Measurements from ENCODE around the gene FAM98B. TPM values are rescaled to one million over a fixed set of nuclear protein-coding genes. Genes with fewer than 3 reads are reported as not detected.

FAM98B gene
- total and polyA plus RNA-seq, 2 of the 13 experiments (the other 11 are each of a cell fraction or from before 2014, with no cell fraction given), result 3.7 to 4.7 TPM

- ATAC-seq (no peak), FAIRE-seq (no peak), DNase-seq (ENCODE audit: low spot score) (no peak)
- ChIA-PET CTCF (ENCODE audit: low intra/inter-chr PET ratio, low total read pairs) (no interaction called here), POLR2A (no interaction called here)
- H3K4me2 ChIP-seq (ENCODE audit: low read depth, low read length), result no peak overlapping the region
- 14% methylated on average over 8 of the region's 8 CpGs for WGBS (ENCODE audit: low lambda C conversion rate)
- in situ Hi-C loops (cut with HindIII; ENCODE audit: extremely low pct_ligation_motif_present, low pct_unique_long_range_greater_than_20kb) (no loop called here), intact Hi-C loops (cut with micrococcal nuclease; ENCODE audit: unreplicated experiment) (no loop called here)
- H3K27ac ChIP-seq (ENCODE audit: extremely low read length, insufficient read depth, low read length), result no peak overlapping the region
- H3K4me1 ChIP-seq (ENCODE audit: insufficient read depth, low read length), result no peaks in the 10 kb centered on the region
- no peak overlapping the region for H2AFZ ChIP-seq (ENCODE audit: low read length)
- H3K4me3 ChIP-seq (replicated peaks in 1 of 3; ENCODE audit: insufficient read depth in 1 of 3, low read depth in 2 of 3, low read length in 3 of 3), result no peak overlapping the region
- no peaks in the 10 kb centered on the region for H3K79me2 ChIP-seq (ENCODE audit: insufficient read depth, low read length)
- BruUV-seq (replicated peaks), result no TSS peak
- H3K36me3 ChIP-seq (replicated peaks in 1 of 2; ENCODE audit: control insufficient read depth in 1 of 2, insufficient read depth in 2 of 2, low read length in 2 of 2), result no peaks in the 10 kb centered on the region
- no peaks in the 10 kb centered on the region for H3K9me3 ChIP-seq (ENCODE audit: low read length)
- no peaks in the 10 kb centered on the region for H4K20me1 ChIP-seq (ENCODE audit: insufficient read depth, low read length)
- TF ChIP-seq ZNF7 (CRISPR knock-in tag; IDR thresholded peaks at IDR 0.05) (no peak), ZSCAN30 (CRISPR knock-in tag; IDR thresholded peaks at IDR 0.05) (no peak), ATF7-NPFF (CRISPR knock-in tag; IDR thresholded peaks at IDR 0.05; ENCODE audit: low read depth) (no peak), ZNF431 (CRISPR knock-in tag; IDR thresholded peaks at IDR 0.05; ENCODE audit: borderline replicate concordance, low read depth) (no peak), RBM39 (IDR thresholded peaks at IDR 0.05; ENCODE audit: low read depth, low read length, poor library complexity, severe bottlenecking) (no peak), ZNF292 (CRISPR knock-in tag; IDR thresholded peaks at IDR 0.05; ENCODE audit: borderline replicate concordance, low read depth) (no peak), HNRNPUL1 (IDR thresholded peaks at IDR 0.05; ENCODE audit: low read depth, low read length) (no peak), RCOR2 (CRISPR knock-in tag; IDR thresholded peaks at IDR 0.05) (no peak), ZNF142 (CRISPR knock-in tag; IDR thresholded peaks at IDR 0.05) (no peak), REXO4 (CRISPR knock-in tag; IDR thresholded peaks at IDR 0.05; ENCODE audit: borderline replicate concordance) (no peak)
- peaks cover 0 to 1% of the 10 kb centered on the region in 2 experiments; a peak in 1 of 5 replicates for H3K27me3 ChIP-seq (ENCODE audit: control insufficient read depth in 1 of 2, insufficient read depth in 2 of 2, low read length in 2 of 2)
- no peak overlapping the region for H3K9ac ChIP-seq (ENCODE audit: insufficient read depth, low read depth, low read length)
These were observed 81.7 kb downstream of the FAM98B start for GRCh38 chr15:38535491-38536200.
